OCI-LY3 (cell line): ENCODE measurements around the gene MTCL1.

Source experiments
- EZH2phosphoT487 ChIP-seq: fragments of 200-600 bp; shearing (Covaris generic); IDR thresholded peaks from 2 replicates; pipeline ENCODE4 v1.6.1; 2018; ENCODE audit warnings: antibody characterized with exemption, mixed run types, low read depth
- TF ChIP-seq, protein P1 (sequence below): fragments of 200-600, 300-600 bp; sonication (generic); IDR thresholded peaks from 2 replicates; pipeline ENCODE4 v1.5.1; 2014; ENCODE audit warnings: antibody characterized with exemption, low read length, low read depth

DNA sequence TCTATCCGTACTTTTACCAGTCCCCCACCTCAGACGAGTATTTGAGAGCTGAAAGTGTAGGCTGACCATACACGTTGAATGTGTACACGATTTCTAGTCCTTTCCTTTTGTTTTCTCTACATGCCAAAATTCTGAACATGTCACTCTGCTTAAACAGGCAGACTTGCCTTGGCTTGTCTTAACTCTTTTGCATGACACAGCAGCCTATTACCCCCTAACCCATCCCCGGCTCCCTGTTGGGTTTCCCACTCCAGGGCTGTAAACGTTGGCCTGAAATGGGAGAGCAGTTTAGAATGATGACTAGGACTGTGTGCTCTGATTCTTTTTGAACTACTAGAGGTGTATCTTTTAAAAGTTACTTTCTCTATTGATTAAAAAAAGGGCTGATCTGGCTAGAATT lies 19.1 kb downstream of the MTCL1 start:
- TF ChIP-seq, protein P1, sequence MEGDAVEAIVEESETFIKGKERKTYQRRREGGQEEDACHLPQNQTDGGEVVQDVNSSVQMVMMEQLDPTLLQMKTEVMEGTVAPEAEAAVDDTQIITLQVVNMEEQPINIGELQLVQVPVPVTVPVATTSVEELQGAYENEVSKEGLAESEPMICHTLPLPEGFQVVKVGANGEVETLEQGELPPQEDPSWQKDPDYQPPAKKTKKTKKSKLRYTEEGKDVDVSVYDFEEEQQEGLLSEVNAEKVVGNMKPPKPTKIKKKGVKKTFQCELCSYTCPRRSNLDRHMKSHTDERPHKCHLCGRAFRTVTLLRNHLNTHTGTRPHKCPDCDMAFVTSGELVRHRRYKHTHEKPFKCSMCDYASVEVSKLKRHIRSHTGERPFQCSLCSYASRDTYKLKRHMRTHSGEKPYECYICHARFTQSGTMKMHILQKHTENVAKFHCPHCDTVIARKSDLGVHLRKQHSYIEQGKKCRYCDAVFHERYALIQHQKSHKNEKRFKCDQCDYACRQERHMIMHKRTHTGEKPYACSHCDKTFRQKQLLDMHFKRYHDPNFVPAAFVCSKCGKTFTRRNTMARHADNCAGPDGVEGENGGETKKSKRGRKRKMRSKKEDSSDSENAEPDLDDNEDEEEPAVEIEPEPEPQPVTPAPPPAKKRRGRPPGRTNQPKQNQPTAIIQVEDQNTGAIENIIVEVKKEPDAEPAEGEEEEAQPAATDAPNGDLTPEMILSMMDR: no peak
- no peak for TF ChIP-seq EZH2phosphoT487
